ENCODE data around the gene SPATA6. TPM values are rescaled to one million over a fixed set of nuclear protein-coding genes. Genes with fewer than 3 reads are reported as not detected.
"Not testable (repeated sequence)": the region's sequence is repeated elsewhere in the genome, so short reads cannot be mapped to it uniquely, and the experiment has no call there.

The SPATA6 gene
- 4.2 TPM for polyA plus RNA-seq (2013, experiment 1 of 2)
- 4.3 TPM for polyA plus RNA-seq (2013, experiment 2 of 2)

DNA sequence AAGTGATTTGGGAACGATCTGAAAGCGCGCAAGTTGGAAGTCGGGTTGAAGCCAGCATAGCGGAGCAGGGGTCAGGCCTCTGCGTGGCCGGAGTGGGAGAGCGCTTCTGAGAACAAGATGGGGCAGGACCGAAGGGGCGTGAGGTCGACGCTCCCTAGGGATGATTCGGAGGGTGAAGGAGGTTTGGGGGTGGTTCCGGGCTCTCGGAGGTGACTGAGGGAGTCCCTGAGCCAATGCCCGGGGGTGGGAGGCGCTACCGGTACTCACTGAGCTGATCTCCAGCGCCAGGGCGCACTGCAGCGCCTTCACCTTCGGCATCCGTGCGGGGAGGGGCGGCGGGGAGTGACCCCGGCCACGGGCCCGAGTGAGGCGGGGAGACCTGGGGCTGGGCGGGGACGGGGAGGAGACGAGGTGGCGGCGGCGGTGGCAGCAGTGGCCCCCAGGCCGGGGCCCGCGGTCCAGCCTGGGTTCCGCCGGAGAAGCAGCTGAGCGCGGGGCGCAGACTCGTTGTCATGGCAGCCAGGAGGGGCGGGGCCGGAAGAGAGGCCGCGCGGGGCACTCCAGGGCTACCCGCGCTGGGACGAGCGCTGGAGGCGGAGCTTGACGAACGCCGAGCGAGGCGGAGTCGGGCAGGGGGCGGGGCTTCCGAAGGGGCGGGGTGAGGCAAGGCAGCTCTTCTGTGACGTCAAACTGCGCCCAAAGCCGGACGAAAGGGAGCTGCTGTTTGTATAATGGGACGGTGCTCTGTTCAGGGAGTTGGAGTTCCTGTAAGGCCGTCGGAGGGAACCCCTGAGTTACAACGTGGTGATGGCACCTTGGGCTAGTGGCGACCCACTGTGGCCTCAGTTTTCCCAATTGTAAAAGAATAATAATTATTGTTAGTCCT lies at the start of gene SPATA6:
Gene SPATA6 (minus strand): TSS at position 514 of the 886 bp plus-strand sequence. CDS start 196 bp downstream, at position 318.
- Histone ChIP-seq H2AFZ (ENCODE audit: low read depth, low read length) (peak within 1 kb of the TSS; percentile 72), H3K79me1 (replicated peaks; ENCODE audit: low read length, poor library complexity, severe bottlenecking) (peaks cover 4% of the 10 kb centered on the region), H3K4ac (ENCODE audit: low read depth in 1 of 2, low read length in 2 of 2) (peak within 1 kb of the TSS in 1 of 2 experiments; percentile 35), H3K4me2 (ENCODE audit: low read length, poor library complexity, severe bottlenecking) (peak within 1 kb of the TSS; percentile 86), H3K36me3 (ENCODE audit: control insufficient read depth in 1 of 2, insufficient read depth in 2 of 2, low read depth in 1 of 2, low read length in 2 of 2) (no peaks in the 10 kb centered on the region), H2BK12ac (ENCODE audit: low read length in 2 of 2) (peak within 1 kb of the TSS in 1 of 2 experiments; percentile 56), H3K9ac (ENCODE audit: low read length) (peak within 1 kb of the TSS; percentile 92), H2BK5ac (ENCODE audit: low read depth, low read length, poor library complexity, severe bottlenecking) (no peak within 1 kb of the TSS), H3K23ac (ENCODE audit: low read length in 2 of 2) (peak within 1 kb of the TSS in 1 of 2 experiments; percentile 46), H3K14ac (ENCODE audit: low read length in 2 of 2) (peak within 1 kb of the TSS in 1 of 2 experiments; percentile 57), H3K4me1 (ENCODE audit: control insufficient read depth, insufficient read depth, low read depth, low read length) (peaks cover 3% of the 10 kb centered on the region), H4K91ac (ENCODE audit: low read length) (peak within 1 kb of the TSS; percentile 61), H2BK120ac (ENCODE audit: low read depth, low read length) (peak within 1 kb of the TSS; percentile 89), H4K8ac (ENCODE audit: low read length) (peak within 1 kb of the TSS; percentile 85), H3K27ac (ENCODE audit: low read length, poor library complexity, severe bottlenecking) (peak within 1 kb of the TSS; percentile 39), H3K9me3 (ENCODE audit: control insufficient read depth, low read length) (no peaks in the 10 kb centered on the region), H2AK5ac (ENCODE audit: low read length, severe bottlenecking) (no peak within 1 kb of the TSS), H3K18ac (ENCODE audit: low read depth in 1 of 2, low read length in 2 of 2) (peak within 1 kb of the TSS; percentile 71 to 97), H2BK15ac (ENCODE audit: low read depth, poor library complexity, severe bottlenecking) (peak within 1 kb of the TSS; percentile 96), H3K27me3 (ENCODE audit: control insufficient read depth in 1 of 2, insufficient read depth in 1 of 2, low read length in 2 of 2) (no peaks in the 10 kb centered on the region), H3K4me3 (ENCODE audit: insufficient read depth in 1 of 2, low read depth in 1 of 2, low read length in 2 of 2) (peak within 1 kb of the TSS; percentile 86 to 94)
- 2% methylated on average over 62 of the region's 73 CpGs for WGBS
- peak; percentile 94 for DNase-seq

DNA sequence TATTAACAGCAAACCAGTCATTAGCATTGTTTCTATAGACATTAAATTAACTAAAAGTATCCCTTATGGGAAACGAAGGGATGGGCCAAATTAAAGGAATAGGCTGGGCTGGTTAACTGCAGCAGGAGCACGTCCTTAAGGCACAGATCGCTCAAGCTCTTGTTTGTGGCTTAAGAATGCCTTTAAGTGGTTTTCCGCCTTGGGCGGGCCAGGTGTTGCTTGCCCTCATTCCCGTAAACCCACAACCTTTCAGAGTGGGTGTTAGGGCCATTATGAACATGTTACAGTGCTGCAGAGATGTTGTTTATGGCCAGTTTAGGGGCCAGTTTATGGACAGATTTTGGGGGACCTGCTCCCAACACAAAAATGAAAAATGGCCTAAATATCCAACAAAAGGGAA lies 47.9 kb upstream of the SPATA6 start:
- not testable (repeated sequence) for H3K4me2 ChIP-seq (ENCODE audit: low read length, poor library complexity, severe bottlenecking); H2AK5ac ChIP-seq (ENCODE audit: low read length, severe bottlenecking); H3K4ac ChIP-seq (ENCODE audit: low read depth in 1 of 2, low read length in 2 of 2); H3K9me3 ChIP-seq (ENCODE audit: control insufficient read depth, low read length); H3K27ac ChIP-seq (ENCODE audit: low read length, poor library complexity, severe bottlenecking); H4K8ac ChIP-seq (ENCODE audit: low read length); H3K23ac ChIP-seq (ENCODE audit: low read length in 2 of 2); H3K4me3 ChIP-seq (ENCODE audit: insufficient read depth in 1 of 2, low read depth in 1 of 2, low read length in 2 of 2); H2BK12ac ChIP-seq (ENCODE audit: low read length in 2 of 2); H2BK120ac ChIP-seq (ENCODE audit: low read depth, low read length); H2BK5ac ChIP-seq (ENCODE audit: low read depth, low read length, poor library complexity, severe bottlenecking); H3K14ac ChIP-seq (ENCODE audit: low read length in 2 of 2); H2BK15ac ChIP-seq (ENCODE audit: low read depth, poor library complexity, severe bottlenecking); DNase-seq; H3K4me1 ChIP-seq (ENCODE audit: control insufficient read depth, insufficient read depth, low read depth, low read length); H3K18ac ChIP-seq (ENCODE audit: low read depth in 1 of 2, low read length in 2 of 2); H2AFZ ChIP-seq (ENCODE audit: low read depth, low read length); H3K36me3 ChIP-seq (ENCODE audit: control insufficient read depth in 1 of 2, insufficient read depth in 2 of 2, low read depth in 1 of 2, low read length in 2 of 2); H3K27me3 ChIP-seq (ENCODE audit: control insufficient read depth in 1 of 2, insufficient read depth in 1 of 2, low read length in 2 of 2); H3K79me1 ChIP-seq (replicated peaks; ENCODE audit: low read length, poor library complexity, severe bottlenecking); H4K91ac ChIP-seq (ENCODE audit: low read length); H3K9ac ChIP-seq (ENCODE audit: low read length)
- 81% methylated on average over 6 of the region's 6 CpGs for WGBS

DNA sequence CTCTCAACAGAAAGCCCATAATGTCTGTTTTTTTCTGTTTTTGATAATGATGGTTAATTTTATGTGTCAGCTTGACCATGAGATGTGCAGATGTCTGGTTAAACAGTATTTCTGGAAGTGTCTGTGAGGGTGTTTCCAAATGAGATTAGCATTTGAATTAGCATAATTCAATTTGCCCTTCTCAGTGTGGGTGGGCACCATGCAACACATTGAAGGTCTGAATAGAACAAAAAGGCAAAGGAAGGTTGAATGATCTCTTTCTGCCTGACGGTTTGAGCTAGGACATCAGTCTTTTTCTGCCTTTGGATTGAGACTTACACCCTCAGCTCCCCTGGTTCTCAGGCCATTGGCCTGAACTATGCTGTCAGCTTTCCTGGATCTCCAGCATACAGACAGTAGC lies 34.9 kb upstream of the SPATA6 start:
- no peaks in the 10 kb centered on the region for H3K4me1 ChIP-seq (ENCODE audit: control insufficient read depth, insufficient read depth, low read depth, low read length)
- H4K91ac ChIP-seq (ENCODE audit: low read length): no peak overlapping the region
- no peak overlapping the region for H3K9ac ChIP-seq (ENCODE audit: low read length)
- H2BK12ac ChIP-seq (ENCODE audit: low read length in 2 of 2): no peak overlapping the region
- peaks cover 0 to 6% of the 10 kb centered on the region in 2 experiments for H3K27me3 ChIP-seq (ENCODE audit: control insufficient read depth in 1 of 2, insufficient read depth in 1 of 2, low read length in 2 of 2)
- no peak for DNase-seq
- H4K8ac ChIP-seq (ENCODE audit: low read length): no peak overlapping the region
- H3K27ac ChIP-seq (ENCODE audit: low read length, poor library complexity, severe bottlenecking): no peak overlapping the region
- no peak overlapping the region for H2BK15ac ChIP-seq (ENCODE audit: low read depth, poor library complexity, severe bottlenecking)
- no peak overlapping the region for H2AK5ac ChIP-seq (ENCODE audit: low read length, severe bottlenecking)
- 0% methylated on average over 1 of the region's 1 CpG for WGBS
- no peak overlapping the region for H3K4me2 ChIP-seq (ENCODE audit: low read length, poor library complexity, severe bottlenecking)
- no peak overlapping the region for H3K4ac ChIP-seq (ENCODE audit: low read depth in 1 of 2, low read length in 2 of 2)
- H3K36me3 ChIP-seq (ENCODE audit: control insufficient read depth in 1 of 2, insufficient read depth in 2 of 2, low read depth in 1 of 2, low read length in 2 of 2): no peaks in the 10 kb centered on the region
- H2BK120ac ChIP-seq (ENCODE audit: low read depth, low read length): no peak overlapping the region
- no peak overlapping the region for H3K14ac ChIP-seq (ENCODE audit: low read length in 2 of 2)
- H3K9me3 ChIP-seq (ENCODE audit: control insufficient read depth, low read length): no peaks in the 10 kb centered on the region
- no peaks in the 10 kb centered on the region for H3K79me1 ChIP-seq (replicated peaks; ENCODE audit: low read length, poor library complexity, severe bottlenecking)
- no peak overlapping the region for H3K4me3 ChIP-seq (ENCODE audit: insufficient read depth in 1 of 2, low read depth in 1 of 2, low read length in 2 of 2)
- H2BK5ac ChIP-seq (ENCODE audit: low read depth, low read length, poor library complexity, severe bottlenecking): no peak overlapping the region
- H3K18ac ChIP-seq (ENCODE audit: low read depth in 1 of 2, low read length in 2 of 2): no peak overlapping the region
- H2AFZ ChIP-seq (ENCODE audit: low read depth, low read length): no peak overlapping the region
- no peak overlapping the region for H3K23ac ChIP-seq (ENCODE audit: low read length in 2 of 2)

Measured in mesenchymal stem cell (in vitro differentiated cells and primary cell).